Kidney epithelial cell (primary cell): Measurements from ENCODE around the gene YY1. TPM values are rescaled to one million over a fixed set of nuclear protein-coding genes. Genes with fewer than 3 reads are reported as not detected.
"Not testable (repeated sequence)": the region's sequence is repeated elsewhere in the genome, so short reads cannot be mapped to it uniquely, and the experiment has no call there.

Source experiments
- DNase-seq: peaks from one replicate; pipeline ENCODE4 v3.0.0-alpha.2; 2010; ENCODE audit warnings: low read depth
- H3K27me3 ChIP-seq: 2 replicates; pipeline ENCODE4 v1.6.0; 2011; ENCODE audit warnings: low read length; ENCODE audit not compliant: control insufficient read depth, insufficient read depth
- H3K36me3 ChIP-seq: 2 replicates; pipeline ENCODE4 v1.5.1; 2011; ENCODE audit warnings: low read length; ENCODE audit not compliant: control insufficient read depth, insufficient read depth
- H3K4me3 ChIP-seq: 2 replicates; pipeline ENCODE4 v1.5.1; 2011; ENCODE audit warnings: low read depth, mild to moderate bottlenecking, control low read depth, low read length
- total RNA-seq: library from RNA; depleted of rRNA; stranded (reverse); fragments of >200 nt; gene quantifications from 2 replicates; pipeline ENCODE4 v1.2.3, GENCODE V29; 2015
- TF ChIP-seq, protein P1 (sequence below): IDR thresholded peaks from 2 replicates; pipeline ENCODE4 v1.5.1; 2011; ENCODE audit warnings: mild to moderate bottlenecking, moderate library complexity, low read length, control low read depth, inconsistent platforms; ENCODE audit not compliant: insufficient read depth, poor library complexity, severe bottlenecking

The YY1 gene
- total RNA-seq, 1 donor from 2014 or later: 40.9 TPM

DNA sequence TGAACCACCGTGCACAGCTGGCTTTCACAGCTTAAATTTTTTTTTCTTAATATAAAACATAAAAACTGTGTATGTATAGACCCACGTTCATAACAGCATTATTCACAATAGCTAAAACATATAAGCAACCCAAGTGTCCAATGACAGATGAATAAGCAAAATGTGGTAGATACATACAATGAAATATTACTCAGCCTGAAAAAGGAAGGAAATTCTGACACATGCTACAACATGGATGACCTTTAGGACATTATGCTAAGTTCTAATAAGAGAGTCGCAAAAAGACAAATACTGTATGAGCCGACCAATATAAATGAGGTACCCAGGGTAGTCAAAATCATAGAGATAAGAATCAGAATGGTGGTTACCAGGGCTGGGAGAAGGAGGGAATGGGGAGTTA is 13.8 kb upstream of the YY1 start:
- DNase-seq: no peak
- Histone ChIP-seq H3K4me3 (no peak overlapping the region), H3K36me3 (no peaks in the 10 kb centered on the region), H3K27me3 (no peaks in the 10 kb centered on the region)
- TF ChIP-seq, protein P1, sequence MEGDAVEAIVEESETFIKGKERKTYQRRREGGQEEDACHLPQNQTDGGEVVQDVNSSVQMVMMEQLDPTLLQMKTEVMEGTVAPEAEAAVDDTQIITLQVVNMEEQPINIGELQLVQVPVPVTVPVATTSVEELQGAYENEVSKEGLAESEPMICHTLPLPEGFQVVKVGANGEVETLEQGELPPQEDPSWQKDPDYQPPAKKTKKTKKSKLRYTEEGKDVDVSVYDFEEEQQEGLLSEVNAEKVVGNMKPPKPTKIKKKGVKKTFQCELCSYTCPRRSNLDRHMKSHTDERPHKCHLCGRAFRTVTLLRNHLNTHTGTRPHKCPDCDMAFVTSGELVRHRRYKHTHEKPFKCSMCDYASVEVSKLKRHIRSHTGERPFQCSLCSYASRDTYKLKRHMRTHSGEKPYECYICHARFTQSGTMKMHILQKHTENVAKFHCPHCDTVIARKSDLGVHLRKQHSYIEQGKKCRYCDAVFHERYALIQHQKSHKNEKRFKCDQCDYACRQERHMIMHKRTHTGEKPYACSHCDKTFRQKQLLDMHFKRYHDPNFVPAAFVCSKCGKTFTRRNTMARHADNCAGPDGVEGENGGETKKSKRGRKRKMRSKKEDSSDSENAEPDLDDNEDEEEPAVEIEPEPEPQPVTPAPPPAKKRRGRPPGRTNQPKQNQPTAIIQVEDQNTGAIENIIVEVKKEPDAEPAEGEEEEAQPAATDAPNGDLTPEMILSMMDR: no peak

DNA sequence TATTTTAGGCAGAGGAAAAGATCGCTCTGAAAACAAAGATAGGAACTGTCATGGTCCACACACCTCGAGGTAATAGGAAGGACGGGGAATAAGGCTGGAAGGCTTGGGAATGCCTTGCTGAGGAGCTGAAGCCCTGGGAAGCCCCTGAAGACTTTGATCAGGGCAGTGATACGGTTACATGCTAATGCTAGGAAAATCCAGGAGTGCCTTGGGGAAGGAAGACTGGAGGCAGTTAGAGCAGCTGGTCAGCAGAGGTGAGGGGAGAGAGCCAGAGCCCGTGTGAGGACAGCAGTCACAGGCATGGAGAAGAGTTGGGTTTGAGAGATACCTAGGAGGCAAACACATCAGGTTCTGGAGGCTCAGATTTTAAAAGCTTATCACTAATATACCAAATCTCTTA is 8.6 kb upstream of the YY1 start:
- H3K36me3 ChIP-seq: no peaks in the 10 kb centered on the region
- H3K27me3 ChIP-seq: no peaks in the 10 kb centered on the region
- TF ChIP-seq, protein P1: no peak
- H3K4me3 ChIP-seq: no peak overlapping the region
- DNase-seq: no peak

GRCh38 chr14:100234511-100234910 is 4.4 kb upstream of the YY1 start:
- no peaks in the 10 kb centered on the region for H3K36me3 ChIP-seq
- no peaks in the 10 kb centered on the region for H3K27me3 ChIP-seq
- TF ChIP-seq, protein P1: no peak
- H3K4me3 ChIP-seq: no peak overlapping the region
- DNase-seq: no peak

DNA sequence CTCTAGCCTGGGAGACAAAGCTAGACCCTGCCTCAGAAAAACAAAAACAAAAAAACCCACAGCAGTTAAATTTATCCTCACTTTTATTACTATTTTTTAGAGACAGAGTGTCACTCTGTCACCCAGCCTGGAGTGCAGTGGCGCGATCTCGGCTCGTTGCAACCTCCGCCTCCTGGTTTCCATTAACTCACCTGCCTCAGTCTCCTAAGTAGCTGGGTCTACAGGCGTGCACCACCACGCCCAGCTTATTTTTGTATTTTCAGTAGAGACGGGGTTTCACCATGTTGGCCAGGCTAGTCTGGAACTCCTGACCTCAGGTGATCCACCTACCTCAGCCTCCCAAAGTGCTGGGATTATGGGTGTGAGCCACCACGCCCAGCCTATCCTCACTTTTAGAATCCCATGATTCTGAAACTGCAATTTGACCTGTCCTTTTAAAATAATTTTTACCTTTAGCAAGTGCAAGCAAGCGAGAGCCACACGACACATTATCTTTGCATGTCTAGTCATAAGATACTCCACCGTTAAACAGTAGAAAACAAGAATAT is 2.6 kb upstream of the YY1 start:
- H3K4me3 ChIP-seq, H3K27me3 ChIP-seq, H3K36me3 ChIP-seq, DNase-seq: not testable (repeated sequence)

DNA sequence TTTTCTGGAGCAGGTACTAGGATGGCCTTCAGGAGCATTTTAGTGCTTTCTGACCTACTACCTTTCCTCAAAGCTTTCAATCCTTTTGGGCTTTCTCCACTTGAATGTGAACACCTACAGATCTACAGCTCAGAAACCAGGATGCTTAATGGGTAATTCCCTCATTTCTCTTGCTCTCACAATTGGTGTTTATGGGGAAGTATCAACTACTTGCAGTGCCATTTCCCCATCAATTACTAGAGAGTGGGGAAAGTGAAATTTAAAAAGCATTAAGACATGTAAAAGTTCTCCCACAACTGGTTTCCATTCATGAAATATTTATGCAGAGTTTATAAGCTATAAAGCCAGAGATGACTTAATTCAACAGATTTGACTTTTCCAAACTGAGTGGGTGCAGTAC is 2.1 kb upstream of the YY1 start:
- no peaks in the 10 kb centered on the region for H3K27me3 ChIP-seq
- H3K4me3 ChIP-seq: peak overlapping the region; percentile 95
- no peaks in the 10 kb centered on the region for H3K36me3 ChIP-seq
- DNase-seq: no peak
- TF ChIP-seq, protein P1: no peak

DNA sequence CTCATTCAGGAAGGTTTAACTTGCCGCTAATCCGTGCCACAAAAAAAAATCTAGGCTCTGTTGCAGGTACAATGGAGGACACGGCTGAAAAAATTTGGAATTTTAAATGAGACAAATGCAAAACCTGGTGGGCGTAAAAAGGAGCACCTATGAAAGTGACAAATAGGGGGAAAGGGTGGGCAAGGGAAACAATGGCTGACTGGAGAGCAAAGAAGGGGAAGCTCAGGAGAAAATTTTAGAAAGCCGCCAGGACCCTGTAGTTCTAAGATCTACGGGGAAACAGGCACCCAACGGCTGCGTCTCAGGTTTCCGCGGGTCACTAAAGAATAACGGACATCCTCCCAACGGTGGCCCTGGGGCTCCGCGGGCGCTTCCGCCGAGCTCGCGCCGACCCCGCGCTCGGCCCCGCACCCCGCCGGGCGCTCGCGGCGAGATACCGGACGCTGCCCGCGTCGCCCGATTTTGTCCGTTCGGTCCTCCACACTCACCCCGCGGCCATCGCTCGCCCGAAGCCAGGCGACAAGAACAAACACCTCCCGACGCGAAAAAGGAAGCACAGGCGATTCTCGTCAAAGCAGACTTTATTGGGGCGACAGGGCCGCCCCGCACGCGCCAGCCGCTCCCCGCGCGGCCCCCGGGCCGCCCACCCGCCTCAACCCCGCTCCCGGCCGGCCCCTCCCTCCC is 1.1 kb upstream of the YY1 start:
- H3K27me3 ChIP-seq: no peaks in the 10 kb centered on the region
- H3K36me3 ChIP-seq: no peaks in the 10 kb centered on the region
- TF ChIP-seq, protein P1: no peak
- DNase-seq: no peak
- H3K4me3 ChIP-seq: peak overlapping the region; percentile 95
